SK-N-DZ (cell line): ENCODE measurements around the gene FURIN.
"Not testable (repeated sequence)": the region's sequence is repeated elsewhere in the genome, so short reads cannot be mapped to it uniquely, and the experiment has no call there.

ENCODE experiments used
- DNase-seq: peaks from one replicate; pipeline ENCODE4 v3.0.0-alpha.2; 2015; ENCODE audit warnings: low spot score

FURIN gene

GRCh38 chr15:90870354-90871138 lies 2.2 kb downstream of the FURIN start:
- DNase-seq: no peak

GRCh38 chr15:90871139-90871715 lies 2.8 kb downstream of the FURIN start:
- no peak for DNase-seq

- no peak for DNase-seq
Measured at GRCh38 chr15:90871716-90872485, 3.5 kb downstream of the FURIN start.

GRCh38 chr15:90872486-90873184 lies 4.2 kb downstream of the FURIN start:
- DNase-seq: no peak

- DNase-seq: no peak
Measured at GRCh38 chr15:90873488-90873997, 5.2 kb downstream of the FURIN start.

- no peak for DNase-seq
Measured at GRCh38 chr15:90873998-90874605, 5.7 kb downstream of the FURIN start.

- not testable (repeated sequence) for DNase-seq
Measured at GRCh38 chr15:90874986-90875385, 6.6 kb downstream of the FURIN start.

GRCh38 chr15:90875549-90875981 lies 7.2 kb downstream of the FURIN start:
- DNase-seq: no peak

GRCh38 chr15:90876046-90876445 lies 7.7 kb downstream of the FURIN start:
- no peak for DNase-seq

- no peak for DNase-seq
Measured at GRCh38 chr15:90876512-90877170, 8.3 kb downstream of the FURIN start.

- DNase-seq: no peak
Measured at GRCh38 chr15:90877315-90877714, 8.9 kb downstream of the FURIN start.

GRCh38 chr15:90877996-90878395 lies 9.6 kb downstream of the FURIN start:
- no peak for DNase-seq

GRCh38 chr15:90878660-90879059 lies 10.3 kb downstream of the FURIN start:
- DNase-seq: no peak

GRCh38 chr15:90879730-90880366 lies 11.5 kb downstream of the FURIN start:
- no peak for DNase-seq

- no peak for DNase-seq
Measured at GRCh38 chr15:90880381-90881145, 12.2 kb downstream of the FURIN start.

GRCh38 chr15:90881181-90881977 lies 13.0 kb downstream of the FURIN start:
- no peak for DNase-seq

- DNase-seq: no peak
Measured at GRCh38 chr15:90881978-90882721, 13.8 kb downstream of the FURIN start.
